Fibroblast of the aortic adventitia (primary cell): ENCODE measurements around the gene MRPL49. TPM values are rescaled to one million over a fixed set of nuclear protein-coding genes. Genes with fewer than 3 reads are reported as not detected.

ENCODE experiments used
- DNase-seq: peaks from one replicate; pipeline ENCODE4 v3.0.0-alpha.2; 2010; ENCODE audit warnings: low read depth
- H3K4me3 ChIP-seq: 2 replicates; pipeline ENCODE4 v1.5.1; 2011; ENCODE audit warnings: low read depth, mild to moderate bottlenecking, control low read depth, low read length, moderate library complexity
- total RNA-seq: library from RNA; depleted of rRNA; stranded (reverse); fragments of >200 nt; gene quantifications from 2 replicates; pipeline ENCODE4 v1.2.3, GENCODE V29; 2012; ENCODE audit warnings: low replicate concordance
- TF ChIP-seq, protein P1 (sequence below): IDR thresholded peaks from 2 replicates; pipeline ENCODE4 v1.5.1; 2011; ENCODE audit warnings: mild to moderate bottlenecking, low read length, control low read depth, inconsistent platforms; ENCODE audit not compliant: insufficient read depth

MRPL49 gene
- total RNA-seq, 1 donor: 34.7 TPM

DNA sequence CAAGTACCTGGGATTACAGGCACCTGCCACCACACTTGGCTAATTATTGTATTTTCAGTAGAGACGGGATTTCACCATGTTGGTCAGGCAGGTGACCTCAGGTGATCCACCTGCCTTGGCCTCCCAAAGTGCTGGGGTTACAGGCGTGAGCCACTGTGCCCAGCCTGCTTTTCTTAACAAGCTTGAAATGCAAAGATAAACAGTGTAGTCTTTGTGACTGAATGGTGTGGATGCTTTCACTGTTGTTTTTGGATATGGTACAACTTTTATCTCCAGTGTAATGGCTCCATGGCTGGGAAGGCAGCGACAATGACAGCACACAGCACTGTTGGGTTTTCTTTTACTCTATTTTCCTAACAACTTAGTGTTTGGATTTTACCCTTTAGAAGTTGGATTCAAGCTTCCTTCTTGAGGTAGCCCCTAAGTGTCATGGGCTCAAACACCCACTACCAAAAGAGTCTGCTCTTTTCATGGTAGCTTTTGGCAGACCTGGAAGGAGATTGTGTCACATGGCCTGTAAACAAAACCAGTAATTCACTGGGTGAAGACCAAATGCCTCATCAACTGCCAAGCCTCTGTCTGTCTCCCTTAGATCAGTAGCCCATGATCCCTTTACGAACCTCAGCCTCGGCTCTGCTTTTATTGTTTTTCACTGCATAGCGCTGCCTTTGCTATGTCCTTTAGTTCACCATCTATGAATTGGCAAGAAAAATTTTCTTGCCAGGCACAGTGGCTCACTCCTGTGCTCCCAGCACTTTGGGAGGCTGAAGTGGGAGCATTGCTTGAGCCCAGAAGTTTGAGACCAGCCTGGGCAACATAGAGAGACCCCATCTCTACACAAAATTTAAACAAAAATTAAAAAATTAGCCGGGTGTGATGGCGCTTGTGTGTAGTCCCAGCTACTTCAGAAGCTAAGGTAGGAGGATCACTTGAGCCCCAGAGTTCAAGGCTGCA, 19.7 kb upstream of the MRPL49 start:
- TF ChIP-seq, protein P1, sequence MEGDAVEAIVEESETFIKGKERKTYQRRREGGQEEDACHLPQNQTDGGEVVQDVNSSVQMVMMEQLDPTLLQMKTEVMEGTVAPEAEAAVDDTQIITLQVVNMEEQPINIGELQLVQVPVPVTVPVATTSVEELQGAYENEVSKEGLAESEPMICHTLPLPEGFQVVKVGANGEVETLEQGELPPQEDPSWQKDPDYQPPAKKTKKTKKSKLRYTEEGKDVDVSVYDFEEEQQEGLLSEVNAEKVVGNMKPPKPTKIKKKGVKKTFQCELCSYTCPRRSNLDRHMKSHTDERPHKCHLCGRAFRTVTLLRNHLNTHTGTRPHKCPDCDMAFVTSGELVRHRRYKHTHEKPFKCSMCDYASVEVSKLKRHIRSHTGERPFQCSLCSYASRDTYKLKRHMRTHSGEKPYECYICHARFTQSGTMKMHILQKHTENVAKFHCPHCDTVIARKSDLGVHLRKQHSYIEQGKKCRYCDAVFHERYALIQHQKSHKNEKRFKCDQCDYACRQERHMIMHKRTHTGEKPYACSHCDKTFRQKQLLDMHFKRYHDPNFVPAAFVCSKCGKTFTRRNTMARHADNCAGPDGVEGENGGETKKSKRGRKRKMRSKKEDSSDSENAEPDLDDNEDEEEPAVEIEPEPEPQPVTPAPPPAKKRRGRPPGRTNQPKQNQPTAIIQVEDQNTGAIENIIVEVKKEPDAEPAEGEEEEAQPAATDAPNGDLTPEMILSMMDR: no peak
- H3K4me3 ChIP-seq: no peak overlapping the region
- DNase-seq: peak; percentile 41

DNA sequence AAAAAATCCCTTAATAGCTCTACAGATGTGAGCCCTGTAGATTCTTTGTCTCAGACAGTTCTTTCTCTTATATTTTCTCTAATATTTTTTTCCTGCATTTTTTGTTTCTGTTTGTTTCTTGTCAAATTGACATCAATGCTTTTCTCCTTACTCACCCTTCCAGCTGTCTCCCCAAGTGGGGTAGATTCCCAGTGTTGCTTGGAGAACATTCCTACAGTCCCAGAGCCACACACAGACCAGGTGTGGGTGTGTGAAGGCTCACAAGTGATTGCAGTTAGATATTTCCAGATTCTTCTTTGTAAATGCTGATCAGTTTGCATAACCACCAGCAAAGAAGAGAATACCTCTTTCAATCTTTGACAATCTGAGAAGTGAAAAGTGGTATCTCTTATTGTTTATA, 18.6 kb upstream of the MRPL49 start:
- no peak for DNase-seq
- no peak overlapping the region for H3K4me3 ChIP-seq
- TF ChIP-seq, protein P1: no peak

DNA sequence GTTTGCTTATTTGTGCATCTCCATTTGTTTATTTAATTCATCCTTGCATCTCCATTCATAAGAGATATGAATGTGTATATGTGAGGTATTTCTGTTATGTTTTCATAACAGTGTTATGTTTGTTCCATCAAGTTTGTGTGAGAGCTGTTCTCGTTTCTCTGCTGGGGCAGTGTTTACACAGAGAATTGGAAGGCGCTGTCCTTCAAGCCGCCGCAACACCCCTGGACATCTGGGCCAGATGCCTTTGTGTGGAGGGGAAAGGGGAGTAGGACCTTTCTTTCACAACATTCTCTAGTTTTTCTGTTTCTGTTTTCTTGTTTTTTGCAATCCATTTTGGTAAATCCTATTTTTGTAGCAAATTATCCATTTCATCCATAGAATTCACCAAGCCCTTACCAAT, 17.5 kb upstream of the MRPL49 start:
- TF ChIP-seq, protein P1: no peak

DNA sequence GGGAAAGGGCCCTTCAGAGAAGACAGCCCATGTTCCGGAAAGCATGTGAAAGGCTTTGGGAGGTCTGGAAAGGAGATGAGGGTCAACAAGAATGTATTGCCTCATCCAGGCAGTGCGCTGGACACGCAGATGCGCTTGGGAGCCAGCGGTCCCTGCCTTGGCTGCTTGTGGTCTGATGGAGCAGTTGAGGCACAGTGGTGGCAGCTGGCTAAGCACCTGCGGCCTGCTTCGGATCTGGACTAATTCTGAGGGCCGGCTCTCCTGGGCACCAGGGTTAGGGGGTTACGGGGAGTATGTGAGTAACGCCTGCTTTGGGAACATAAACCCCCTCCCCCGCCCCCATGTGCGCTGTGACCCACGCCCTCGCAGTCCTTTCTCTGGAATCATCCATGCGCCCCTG, 15.0 kb upstream of the MRPL49 start:
- H3K4me3 ChIP-seq: no peak overlapping the region
- TF ChIP-seq, protein P1: no peak
- no peak for DNase-seq

More for the DNA sequence above, 17.5 kb upstream of the MRPL49 start:
- DNase-seq: no peak
- no peak overlapping the region for H3K4me3 ChIP-seq

DNA sequence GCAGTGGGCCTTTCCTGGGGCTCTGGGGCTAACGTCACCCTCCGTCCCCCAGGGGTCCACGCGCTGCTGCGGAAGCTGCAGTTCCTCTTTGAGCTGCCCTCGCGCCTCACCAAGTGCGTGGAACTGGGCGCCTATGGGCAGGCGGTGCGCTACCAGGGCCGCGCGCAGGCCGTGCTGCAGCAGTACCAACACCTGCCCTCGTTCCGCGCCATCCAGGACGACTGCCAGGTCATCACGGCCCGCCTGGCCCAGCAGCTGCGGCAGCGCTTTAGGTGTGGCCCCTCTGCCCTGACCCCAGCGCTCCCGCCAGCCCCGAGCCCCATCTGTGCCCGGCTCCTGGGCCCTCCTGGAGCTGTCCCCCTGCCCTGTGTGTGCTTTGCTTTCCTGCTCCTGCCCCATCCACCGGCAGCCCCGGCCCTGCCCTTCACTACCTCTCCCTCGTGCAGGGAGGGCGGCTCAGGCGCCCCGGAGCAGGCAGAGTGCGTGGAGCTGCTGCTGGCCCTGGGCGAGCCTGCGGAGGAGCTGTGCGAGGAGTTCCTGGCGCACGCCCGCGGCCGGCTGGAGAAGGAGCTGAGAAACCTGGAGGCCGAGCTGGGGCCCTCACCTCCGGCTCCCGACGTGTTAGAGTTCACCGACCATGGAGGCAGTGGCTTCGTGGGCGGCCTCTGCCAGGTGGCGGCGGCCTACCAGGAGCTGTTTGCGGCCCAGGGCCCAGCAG, 14.2 kb upstream of the MRPL49 start:
- no peak overlapping the region for H3K4me3 ChIP-seq

DNA sequence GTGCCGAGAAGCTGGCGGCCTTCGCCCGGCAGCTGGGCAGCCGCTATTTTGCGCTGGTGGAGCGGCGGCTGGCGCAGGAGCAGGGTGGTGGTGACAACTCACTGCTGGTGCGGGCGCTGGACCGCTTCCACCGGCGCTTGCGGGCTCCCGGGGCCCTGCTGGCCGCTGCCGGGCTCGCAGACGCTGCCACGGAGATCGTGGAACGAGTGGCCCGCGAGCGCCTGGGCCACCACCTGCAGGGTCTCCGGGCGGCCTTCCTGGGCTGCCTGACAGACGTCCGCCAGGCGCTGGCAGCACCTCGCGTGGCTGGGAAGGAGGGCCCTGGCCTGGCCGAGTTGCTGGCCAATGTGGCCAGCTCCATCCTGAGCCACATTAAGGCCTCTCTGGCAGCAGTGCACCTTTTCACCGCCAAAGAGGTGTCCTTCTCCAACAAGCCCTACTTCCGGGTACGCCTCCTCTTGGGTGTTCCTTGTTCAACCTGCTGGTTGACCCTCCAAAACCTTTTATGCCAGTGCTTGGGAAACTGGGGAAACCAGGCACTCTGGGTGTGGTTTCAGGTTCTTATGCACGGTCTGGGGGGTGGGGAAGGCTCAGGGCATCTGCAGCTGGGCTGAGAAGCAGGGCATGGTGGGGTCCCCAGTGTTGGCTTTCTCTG, 13.5 kb upstream of the MRPL49 start:
- H3K4me3 ChIP-seq: no peak overlapping the region
- DNase-seq: no peak
- TF ChIP-seq, protein P1: no peak

More for the DNA sequence above, 14.2 kb upstream of the MRPL49 start:
- TF ChIP-seq, protein P1: no peak
- no peak for DNase-seq
